Heart left ventricle (tissue), 16 donors: Measurements from ENCODE around the gene PSG1. TPM values are rescaled to one million over a fixed set of nuclear protein-coding genes. Genes with fewer than 3 reads are reported as not detected.
"Not testable (repeated sequence)": the region's sequence is repeated elsewhere in the genome, so short reads cannot be mapped to it uniquely, and the experiment has no call there.

Experiments used
- ATAC-seq, 4 donors: fragments of 200-7000 bp; cut with Tn5 transposase; one replicate each; pipeline ENCODE4 v1.9.1; 2020 to 2022; ENCODE audit warnings: moderate library complexity in 4 of 4, mild to moderate bottlenecking in 3 of 4, moderate number of reproducible peaks in 1 of 4
- DNase-seq, 5 donors: peaks; one replicate each; pipeline ENCODE4 v3.0.0-alpha.2; 2020
- H3K27ac ChIP-seq, 12 donors: fragments of 200-600 bp; sonication (generic) in 4 of 12; one replicate each; pipeline versions ENCODE4 v1.5.0 to v1.8.0; 2016 to 2022; ENCODE audit warnings: mild to moderate bottlenecking in 2 of 12
- H3K27me3 ChIP-seq, 9 donors: fragments of 200-600 bp; sonication (generic) in 2 of 9; one replicate each; pipeline versions ENCODE4 v1.5.1 to v1.8.0; 2016 to 2022; ENCODE audit warnings: mild to moderate bottlenecking in 3 of 9
- H3K36me3 ChIP-seq, 9 donors: fragments of 200-600 bp; sonication (generic) in 2 of 9; one replicate each; pipeline versions ENCODE4 v1.5.0 to v1.8.0; 2018 to 2022; ENCODE audit warnings: mild to moderate bottlenecking in 2 of 9
- H3K4me1 ChIP-seq, 12 donors: fragments of 200-600 bp; sonication (generic) in 4 of 12; one replicate each; pipeline versions ENCODE4 v1.5.0 to v1.8.0; 2016 to 2022; ENCODE audit warnings: mild to moderate bottlenecking in 3 of 12
- H3K4me3 ChIP-seq, 12 donors: fragments of 200-600 bp; sonication (generic) in 4 of 12; one replicate each; pipeline versions ENCODE4 v1.5.0 to v1.8.0; 2017 to 2022; ENCODE audit warnings: mild to moderate bottlenecking in 9 of 12, moderate library complexity in 4 of 12
- H3K9me3 ChIP-seq, 12 donors: fragments of 200-600 bp; sonication (generic) in 4 of 12; one replicate each; pipeline versions ENCODE4 v1.5.0 to v1.8.0; 2016 to 2022; ENCODE audit warnings: mild to moderate bottlenecking in 1 of 12
- CTCF ChIP-seq, 12 donors: fragments of 200-600 bp; sonication (generic) in 4 of 12; IDR thresholded peaks; one replicate each; pipeline versions ENCODE4 v1.5.0 to v1.8.0; 2018 to 2022; ENCODE audit warnings: antibody characterized with exemption in 12 of 12, mild to moderate bottlenecking in 5 of 12
- POLR2A ChIP-seq, 2 donors: fragments of 450-650 bp; IDR thresholded peaks; one replicate each; pipeline ENCODE4 v1.6.1; 2017; ENCODE audit warnings: antibody characterized with exemption in 2 of 2, mild to moderate bottlenecking in 2 of 2, moderate library complexity in 2 of 2
- WGBS, 4 donors: extraction: QIAGEN DNeasy Blood & Tissue Kit in 2 of 4; methylation state at CpG; one replicate each; pipeline versions ENCODE4 v1.1.5 to v1.1.7; 2013 to 2018; 5-methylcytosine and 5-hydroxymethylcytosine counted together
- intact Hi-C, 10 donors: fragments of 100-400 bp; cut with DNase I; formaldehyde crosslinking; loops; one replicate each; pipeline versions ENCODE4 v1.11.1 to v1.14.2; 2022
- polyA plus RNA-seq, 2 donors: library from polyadenylated mRNA; stranded (reverse); fragments of 200-250 nt; gene quantifications; one replicate each; pipeline ENCODE4 v1.2.3, GENCODE V29; 2013
- total RNA-seq, 9 donors: library from RNA; depleted of rRNA in 2 of 9; stranded (reverse); fragments of >200 nt in 2 of 9; fragmentation: NEBNext Ultra II Directional in 3 of 9; extraction: Animal tissue kit (Norgen Biotek cat#: 25700) in 3 of 9; gene quantifications; one replicate each; pipeline versions ENCODE4 v1.1.0 to v1.2.4, GENCODE V29; 2016 to 2023
- donor health status: ischemic (EF 13 %, LVEDD 7.1; RV severe dilation, severe dysfunction).
- donor health status: healthy with polysubstance abuse.
- donor health status: DM: no; HTN: yes; CAD: no.
- donor health status: DM: no; HTN: no; CAD: no.
- donor health status: ischemic (EF 25% LVEDD 6.9; RV normal size, moderate dysfunction).
- donor health status: ischemic (EF 25% LVEDD 5.7; RV mildly dilated, moderate dysfunction).
- donor health status: healthy.
- donor health status: DM: yes; HTN: yes; CAD: no.
- donor health status: ischemic (EF 35%, LVEDD 5.7; RV mildly dilated, moderate dysfunction).
- donor health status: nonischemic (EF 11% LVEDD 7.7; RV severe dilation, severe dysfunction).
- donor health status: DM: yes; HTN: yes; CAD: no.
- donor health status: PGD.
- donor health status: ischemic (EF 29% LVEDD 5.4; RV normal size, mild dysfunction).
- donor health status: nonischemic (EF 23%, LVEDD 6.1; RV moderate dilation, normal function).

The PSG1 gene
- total and polyA plus RNA-seq, 11 donors, result not detected

DNA sequence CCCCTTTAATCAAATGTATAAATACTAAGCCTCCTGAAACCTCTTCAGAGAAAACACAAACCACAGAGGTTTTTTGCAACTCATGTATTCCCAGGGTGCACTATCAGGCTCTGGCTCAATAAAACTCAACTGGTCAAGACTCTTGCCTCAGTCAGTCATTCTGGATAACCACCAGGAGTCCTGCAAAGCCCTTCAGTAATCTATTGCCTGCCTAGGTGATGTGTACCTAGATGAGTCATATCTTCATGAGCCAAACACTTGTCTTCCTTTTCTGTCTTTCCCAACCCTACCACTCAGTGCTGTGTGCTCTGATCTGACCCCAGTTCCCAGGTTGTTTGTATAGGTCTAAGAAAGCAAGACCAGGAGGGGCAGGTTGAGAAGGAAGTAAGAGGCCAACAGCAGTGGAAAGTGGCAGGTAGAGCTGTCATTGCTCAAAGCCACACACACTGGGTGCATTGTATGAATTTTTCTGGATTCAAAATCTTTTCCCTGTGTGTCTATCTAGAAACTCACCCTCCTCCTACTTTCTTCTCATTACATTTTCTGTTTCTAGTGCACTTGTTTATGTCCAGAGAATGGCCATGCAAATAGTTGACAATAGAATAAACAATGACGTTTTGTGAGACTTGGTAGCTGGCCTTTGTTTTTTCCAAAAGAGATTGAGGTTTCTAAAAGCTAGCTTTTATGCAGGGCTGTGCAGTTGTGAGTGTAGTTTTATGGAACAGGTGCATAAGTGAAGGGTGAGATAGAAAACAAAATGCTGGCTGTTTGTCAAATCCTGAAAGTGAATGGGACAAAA, 48.1 kb downstream of the PSG1 start:
- intact Hi-C loops, result no loop called here
- WGBS, 4 donors, result 54 to 57% (median 56%) methylated on average over 1 of the region's 1 CpG
- Histone ChIP-seq H3K36me3 (no peaks in the 10 kb centered on the region), H3K4me1 (no peaks in the 10 kb centered on the region), H3K9me3 (no peaks in the 10 kb centered on the region), H3K4me3 (no peak overlapping the region), H3K27ac (no peak overlapping the region), H3K27me3 (no peaks in the 10 kb centered on the region)
- DNase-seq, result no peak
- TF ChIP-seq POLR2A (IDR thresholded peaks at IDR 0.05) (no peak), CTCF (IDR thresholded peaks at IDR 0.05) (no peak)
- ATAC-seq, result no peak

GRCh38 chr19:42821306-42821977, 58.1 kb downstream of the PSG1 start:
- ATAC-seq, H3K4me3 ChIP-seq, H3K36me3 ChIP-seq, DNase-seq, H3K9me3 ChIP-seq, H3K27me3 ChIP-seq, H3K27ac ChIP-seq, intact Hi-C loops, H3K4me1 ChIP-seq: not testable (repeated sequence)
- WGBS, 4 donors, result 81 to 89% (median 84%) methylated on average over 9 of the region's 9 CpGs

DNA sequence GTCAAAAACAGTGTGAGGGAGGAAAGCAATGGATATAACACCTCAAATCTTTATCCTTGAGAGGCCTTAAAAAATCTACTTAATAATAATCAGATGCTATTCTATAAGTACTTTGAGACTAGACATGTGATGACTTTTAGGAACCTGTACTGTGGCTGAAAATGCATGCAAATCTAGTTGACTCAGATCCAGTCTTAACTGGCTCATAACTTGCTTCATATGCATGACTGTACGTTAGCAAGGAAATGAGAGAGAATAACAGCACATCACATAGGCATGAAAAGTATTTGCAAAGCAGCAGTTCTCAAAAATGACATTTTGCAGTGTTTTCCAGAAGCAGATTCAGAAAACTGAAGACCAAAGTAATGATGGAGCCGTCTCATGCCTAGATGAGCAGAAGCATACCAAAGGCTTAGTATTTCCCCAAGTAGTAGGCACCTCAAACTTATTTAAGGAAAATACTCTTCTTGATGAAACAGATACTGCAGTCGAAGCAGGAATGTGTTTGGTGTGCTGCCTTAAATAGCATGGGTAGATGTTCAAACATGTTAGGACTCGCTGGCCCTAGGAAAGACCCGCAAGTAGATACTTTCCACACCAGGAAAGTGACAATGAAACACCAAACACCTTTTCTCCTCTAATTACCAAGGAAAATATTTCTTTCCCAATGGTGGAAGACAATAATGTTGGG, 59.4 kb downstream of the PSG1 start:
- H3K9me3 ChIP-seq, H3K4me1 ChIP-seq, DNase-seq, H3K27me3 ChIP-seq, ATAC-seq, H3K27ac ChIP-seq, H3K36me3 ChIP-seq, intact Hi-C loops, H3K4me3 ChIP-seq: not testable (repeated sequence)
- WGBS, 4 donors, result 52 to 67% (median 63%) methylated on average over 5 of the region's 5 CpGs

- H3K27ac ChIP-seq, result no peak overlapping the region
- ATAC-seq (no peak), DNase-seq (no peak)
- no peak overlapping the region for H3K4me3 ChIP-seq
- H3K36me3 ChIP-seq, result no peaks in the 10 kb centered on the region
- H3K9me3 ChIP-seq, result no peaks in the 10 kb centered on the region
- TF ChIP-seq POLR2A (IDR thresholded peaks at IDR 0.05) (no peak), CTCF (IDR thresholded peaks at IDR 0.05) (no peak)
- intact Hi-C loops, result no loop called here
- H3K4me1 ChIP-seq, result no peaks in the 10 kb centered on the region
- H3K27me3 ChIP-seq, result no peaks in the 10 kb centered on the region
Measured at GRCh38 chr19:42816894-42817293, 62.6 kb downstream of the PSG1 start.

Other genes starting within 250 kb of the PSG1 start
- gene PSG3, start 139.2 kb downstream of the PSG1 start, total RNA-seq, result not detected
- gene PSG3, start 139.2 kb downstream of the PSG1 start, polyA plus RNA-seq, result not detected
- gene PSG8, start 114.0 kb downstream of the PSG1 start, total RNA-seq, result not detected
- not detected for gene PSG8, start 114.0 kb downstream of the PSG1 start, polyA plus RNA-seq
- gene PSG6, start 38.2 kb upstream of the PSG1 start, total RNA-seq, result not detected
- gene PSG6, start 38.2 kb upstream of the PSG1 start, polyA plus RNA-seq, result not detected
- not detected for gene PSG7, start 57.5 kb upstream of the PSG1 start, total RNA-seq
- gene PSG7, start 57.5 kb upstream of the PSG1 start, polyA plus RNA-seq, result not detected
- gene PSG11, start 146.8 kb upstream of the PSG1 start, total RNA-seq, result not detected
- not detected for gene PSG11, start 146.8 kb upstream of the PSG1 start, polyA plus RNA-seq
- gene PSG2, start 203.0 kb upstream of the PSG1 start, total RNA-seq, result not detected
- not detected for gene PSG2, start 203.0 kb upstream of the PSG1 start, polyA plus RNA-seq